Frontal cortex (tissue), 4 donors: ENCODE measurements around the gene DMP1. TPM values are rescaled to one million over a fixed set of nuclear protein-coding genes. Genes with fewer than 3 reads are reported as not detected.
A peak's percentile ranks its signal among the peaks of the same experiment; 100 is the strongest.
"Not testable (repeated sequence)": the region's sequence is repeated elsewhere in the genome, so short reads cannot be mapped to it uniquely, and the experiment has no call there.

Experiments used
- DNase-seq, 2 donors: peaks; one replicate each; pipeline ENCODE4 v3.0.0; 2012; ENCODE audit warnings: low spot score in 2 of 2
- FAIRE-seq: peaks from 2 replicates; lab custom pipeline; 2012; peaks lifted over from hg19 to GRCh38; lab: Jason Lieb, UNC
- total RNA-seq: library from RNA; depleted of rRNA; stranded (reverse); fragments of >200 nt; gene quantifications from one replicate; pipeline ENCODE4 v1.2.3, GENCODE V29; 2014
- donor health status: control.
- donor health status: control.
- donor health status: control.

The DMP1 gene
- total RNA-seq, 1 donor from 2014 or later: not detected

- DNase-seq (peak; percentile 19 to 36), FAIRE-seq (peak; percentile 97)
These were observed 29.5 kb downstream of the DMP1 start for GRCh38 chr4:87679449-87680169.

GRCh38 chr4:87680271-87680670, 30.2 kb downstream of the DMP1 start:
- DNase-seq (no peak), FAIRE-seq (no peak)

GRCh38 chr4:87688316-87688715, 38.2 kb downstream of the DMP1 start:
- no peak for DNase-seq
- FAIRE-seq: no peak

- not testable (repeated sequence) for FAIRE-seq, DNase-seq
These were observed 40.9 kb downstream of the DMP1 start for GRCh38 chr4:87690947-87691346.

GRCh38 chr4:87692060-87692459, 42.0 kb downstream of the DMP1 start:
- not testable (repeated sequence) for DNase-seq, FAIRE-seq

- no peak for FAIRE-seq
- DNase-seq: no peak
These were observed 47.2 kb downstream of the DMP1 start for GRCh38 chr4:87697272-87697671.

GRCh38 chr4:87697945-87698344, 47.9 kb downstream of the DMP1 start:
- FAIRE-seq: no peak

GRCh38 chr4:87698394-87698793, 48.3 kb downstream of the DMP1 start:
- DNase-seq: no peak
- no peak for FAIRE-seq

More at GRCh38 chr4:87697945-87698344, 47.9 kb downstream of the DMP1 start:
- DNase-seq: no peak

- no peak for FAIRE-seq
- DNase-seq: no peak
These were observed 53.9 kb downstream of the DMP1 start for GRCh38 chr4:87704001-87704400.

GRCh38 chr4:87707279-87707918, 57.3 kb downstream of the DMP1 start:
- no peak for FAIRE-seq
- DNase-seq: no peak

Other genes starting within 250 kb of the DMP1 start
- 20.8 TPM for gene NUDT9, start 227.7 kb upstream of the DMP1 start, total RNA-seq
- 48.9 TPM for gene SPARCL1, start 120.9 kb upstream of the DMP1 start, total RNA-seq
- 0.41 TPM for gene DSPP, start 41.8 kb upstream of the DMP1 start, total RNA-seq
- gene IBSP, start 149.3 kb downstream of the DMP1 start, total RNA-seq: not detected
- gene MEPE, start 182.7 kb downstream of the DMP1 start, total RNA-seq: 1.2 TPM